Stimulated activated CD4-positive, alpha-beta T cell treated with anti-CD3 and anti-CD28 coated beads, Interleukin-4, amount 100 ng/mL, for 24 hours (primary cell): ENCODE measurements around the gene MRI1.

Experiments
- DNase-seq: peaks from one replicate; pipeline ENCODE4 v3.0.0-alpha.2; 2020

MRI1 gene

GRCh38 chr19:13795595-13796300, 31.4 kb downstream of the MRI1 start:
- no peak for DNase-seq

GRCh38 chr19:13796301-13797057, 32.2 kb downstream of the MRI1 start:
- no peak for DNase-seq

- DNase-seq: no peak
These were observed 32.7 kb downstream of the MRI1 start for GRCh38 chr19:13797058-13797440.

GRCh38 chr19:13797870-13798269, 33.5 kb downstream of the MRI1 start:
- DNase-seq: no peak

- DNase-seq: no peak
These were observed 35.3 kb downstream of the MRI1 start for GRCh38 chr19:13799669-13800068.

- DNase-seq: no peak
These were observed 38.7 kb downstream of the MRI1 start for GRCh38 chr19:13803038-13803437.

- no peak for DNase-seq
These were observed 40.7 kb downstream of the MRI1 start for GRCh38 chr19:13804830-13805683.

- no peak for DNase-seq
These were observed 42.4 kb downstream of the MRI1 start for GRCh38 chr19:13806728-13807127.

GRCh38 chr19:13807421-13808021, 43.2 kb downstream of the MRI1 start:
- DNase-seq: no peak

- DNase-seq: no peak
These were observed 44.5 kb downstream of the MRI1 start for GRCh38 chr19:13808856-13809255.

- DNase-seq: no peak
These were observed 48.2 kb downstream of the MRI1 start for GRCh38 chr19:13812544-13812943.

GRCh38 chr19:13813147-13813546, 48.8 kb downstream of the MRI1 start:
- DNase-seq: no peak

GRCh38 chr19:13814550-13814949, 50.2 kb downstream of the MRI1 start:
- DNase-seq: no peak

GRCh38 chr19:13817018-13817614, 52.8 kb downstream of the MRI1 start:
- no peak for DNase-seq

- DNase-seq: no peak
These were observed 53.5 kb downstream of the MRI1 start for GRCh38 chr19:13817615-13818371.

- DNase-seq: no peak
These were observed 54.9 kb downstream of the MRI1 start for GRCh38 chr19:13819238-13819637.

GRCh38 chr19:13821292-13821691, 57.0 kb downstream of the MRI1 start:
- DNase-seq: no peak

GRCh38 chr19:13823256-13823655, 58.9 kb downstream of the MRI1 start:
- no peak for DNase-seq
